GM21390 (cell line): Measurements from ENCODE around the gene ADAM33.

Experiments
- ATAC-seq: cut with Tn5 transposase; IDR thresholded peaks from one replicate; pipeline ENCODE4 v1.9.1; 2021; ENCODE audit not compliant: unreplicated experiment

ADAM33 gene, protein sequence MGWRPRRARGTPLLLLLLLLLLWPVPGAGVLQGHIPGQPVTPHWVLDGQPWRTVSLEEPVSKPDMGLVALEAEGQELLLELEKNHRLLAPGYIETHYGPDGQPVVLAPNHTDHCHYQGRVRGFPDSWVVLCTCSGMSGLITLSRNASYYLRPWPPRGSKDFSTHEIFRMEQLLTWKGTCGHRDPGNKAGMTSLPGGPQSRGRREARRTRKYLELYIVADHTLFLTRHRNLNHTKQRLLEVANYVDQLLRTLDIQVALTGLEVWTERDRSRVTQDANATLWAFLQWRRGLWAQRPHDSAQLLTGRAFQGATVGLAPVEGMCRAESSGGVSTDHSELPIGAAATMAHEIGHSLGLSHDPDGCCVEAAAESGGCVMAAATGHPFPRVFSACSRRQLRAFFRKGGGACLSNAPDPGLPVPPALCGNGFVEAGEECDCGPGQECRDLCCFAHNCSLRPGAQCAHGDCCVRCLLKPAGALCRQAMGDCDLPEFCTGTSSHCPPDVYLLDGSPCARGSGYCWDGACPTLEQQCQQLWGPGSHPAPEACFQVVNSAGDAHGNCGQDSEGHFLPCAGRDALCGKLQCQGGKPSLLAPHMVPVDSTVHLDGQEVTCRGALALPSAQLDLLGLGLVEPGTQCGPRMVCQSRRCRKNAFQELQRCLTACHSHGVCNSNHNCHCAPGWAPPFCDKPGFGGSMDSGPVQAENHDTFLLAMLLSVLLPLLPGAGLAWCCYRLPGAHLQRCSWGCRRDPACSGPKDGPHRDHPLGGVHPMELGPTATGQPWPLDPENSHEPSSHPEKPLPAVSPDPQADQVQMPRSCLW

DNA sequence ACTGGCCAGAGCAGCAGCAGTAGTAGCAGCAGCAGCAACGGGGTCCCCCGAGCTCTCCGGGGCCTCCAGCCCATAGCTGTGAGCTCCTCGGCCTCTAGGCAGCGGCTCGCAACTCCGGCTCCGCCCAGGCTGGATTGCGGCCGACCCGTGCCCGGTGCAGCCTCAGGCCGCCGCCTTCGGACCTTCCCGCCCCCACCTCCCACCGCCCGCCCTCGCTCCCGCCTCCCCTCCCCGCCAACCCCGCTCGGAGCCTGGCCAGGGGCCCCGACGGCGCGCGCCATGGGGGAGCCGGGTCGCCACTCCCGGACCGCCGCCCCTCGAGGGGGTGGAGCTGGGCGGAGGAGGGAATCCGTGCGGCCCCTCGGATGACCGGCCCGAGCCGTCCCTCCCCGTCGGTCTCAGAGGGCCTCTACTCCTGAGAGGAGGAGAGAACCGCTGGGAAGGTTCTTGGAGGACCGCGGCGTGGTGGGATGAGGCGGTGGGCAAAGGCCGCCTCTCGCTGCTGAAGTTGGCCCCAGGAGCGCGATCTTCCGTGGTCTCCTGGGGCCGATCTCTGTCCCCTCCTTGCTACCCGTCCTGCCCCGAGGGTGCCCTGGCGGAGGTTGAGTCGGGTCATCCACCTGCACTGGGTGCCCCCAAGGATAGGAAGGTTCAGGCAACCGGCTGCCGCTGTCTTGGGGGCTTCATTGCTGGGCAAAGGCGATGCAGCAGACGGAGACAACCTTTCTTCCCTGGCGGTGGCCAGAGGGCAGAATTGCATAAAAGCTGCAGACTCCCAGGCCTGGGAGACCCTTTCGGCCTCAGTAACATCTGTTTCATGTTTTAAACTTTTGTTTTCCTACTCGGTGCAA, at the start of gene ADAM33:
Gene ADAM33, minus strand, starts transcription at position 80 of the 851 bp plus-strand sequence. Its CDS starts 6 bp downstream, at position 74.
- no peak for ATAC-seq

DNA sequence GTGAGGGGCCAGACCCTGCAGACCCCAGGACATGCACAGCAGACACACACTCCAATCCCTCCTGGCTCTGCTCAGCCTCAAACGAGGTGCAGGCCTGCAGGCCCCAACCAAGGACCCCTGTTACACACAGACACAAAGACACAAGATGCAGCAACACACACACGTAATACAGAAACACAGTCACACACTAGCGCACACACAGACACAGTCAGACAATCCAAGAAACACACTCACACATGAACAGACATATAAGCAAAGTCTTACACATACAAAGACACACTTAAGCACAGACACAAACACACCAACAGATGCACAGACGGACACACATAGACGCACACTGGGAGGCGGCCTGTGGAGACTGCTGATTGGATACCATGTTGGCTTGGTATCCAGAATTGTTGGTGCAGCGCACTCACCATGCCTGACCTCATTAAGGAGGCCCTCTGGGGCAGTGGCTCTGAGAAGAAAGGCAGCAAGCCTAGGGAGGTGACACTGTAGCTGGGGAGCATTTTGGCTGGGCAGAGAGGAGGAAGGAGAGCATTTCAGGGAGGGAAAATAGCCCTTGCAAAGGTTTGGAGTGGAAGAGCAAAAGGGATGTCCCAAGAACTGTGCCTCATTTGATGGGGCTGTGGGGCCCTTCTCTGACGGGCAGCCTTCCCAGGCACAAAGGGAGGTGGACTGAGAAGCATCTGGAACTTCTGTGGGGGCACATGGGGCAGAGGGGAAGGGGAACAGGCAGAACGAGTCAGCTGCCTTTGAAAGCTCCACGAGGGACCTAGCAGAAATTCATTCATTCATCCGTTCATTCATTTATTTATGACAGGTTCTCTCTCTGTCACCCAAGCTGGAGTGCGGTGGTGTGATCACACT, 49.2 kb upstream of the ADAM33 start:
- ATAC-seq: no peak

- ATAC-seq: no peak
These were observed 48.2 kb upstream of the ADAM33 start for GRCh38 chr20:3729811-3730540.

- no peak for ATAC-seq
These were observed 47.6 kb upstream of the ADAM33 start for GRCh38 chr20:3729378-3729777.

DNA sequence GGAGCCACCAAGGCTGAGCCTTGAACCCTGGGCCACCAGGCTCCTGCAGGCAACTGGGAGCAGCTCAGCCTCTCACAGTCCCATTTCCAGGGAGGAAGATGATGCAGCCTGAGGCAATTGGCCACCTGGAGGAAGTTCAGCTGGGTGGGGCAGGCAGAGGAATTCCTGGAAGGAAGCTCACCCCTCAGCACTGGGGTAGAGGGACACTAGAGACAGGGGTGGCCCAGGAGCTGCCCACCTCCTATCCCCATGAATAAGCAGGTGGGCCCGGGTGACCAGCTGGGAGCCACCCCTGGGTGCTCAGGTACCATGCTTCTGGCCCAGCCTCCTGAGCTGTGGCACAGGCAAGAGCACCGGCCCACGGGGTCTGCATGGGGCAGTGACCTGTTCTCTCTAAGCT, 47.1 kb upstream of the ADAM33 start:
- no peak for ATAC-seq

DNA sequence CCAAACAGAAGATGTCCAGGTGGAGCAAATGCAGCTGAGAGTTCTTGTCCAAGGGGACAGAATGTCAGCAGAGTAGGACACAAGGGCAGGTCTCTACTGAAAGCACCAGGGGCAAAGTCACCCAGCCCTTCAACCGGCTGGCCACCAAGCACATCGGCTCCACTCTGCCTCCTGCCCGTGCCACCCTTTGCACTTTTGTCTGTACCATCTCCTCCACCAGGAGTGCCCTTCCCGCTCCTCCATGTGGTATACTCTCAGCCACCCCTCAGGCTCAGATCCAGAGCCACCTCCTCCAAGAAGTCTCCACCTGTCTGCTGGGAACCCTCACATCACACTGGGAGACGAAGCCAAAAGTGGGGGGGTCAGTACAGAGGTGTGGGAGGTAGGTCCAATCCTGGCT, 46.5 kb upstream of the ADAM33 start:
- no peak for ATAC-seq

- no peak for ATAC-seq
These were observed 45.7 kb upstream of the ADAM33 start for GRCh38 chr20:3727401-3728021.

- no peak for ATAC-seq
These were observed 42.5 kb upstream of the ADAM33 start for GRCh38 chr20:3724356-3724755.

DNA sequence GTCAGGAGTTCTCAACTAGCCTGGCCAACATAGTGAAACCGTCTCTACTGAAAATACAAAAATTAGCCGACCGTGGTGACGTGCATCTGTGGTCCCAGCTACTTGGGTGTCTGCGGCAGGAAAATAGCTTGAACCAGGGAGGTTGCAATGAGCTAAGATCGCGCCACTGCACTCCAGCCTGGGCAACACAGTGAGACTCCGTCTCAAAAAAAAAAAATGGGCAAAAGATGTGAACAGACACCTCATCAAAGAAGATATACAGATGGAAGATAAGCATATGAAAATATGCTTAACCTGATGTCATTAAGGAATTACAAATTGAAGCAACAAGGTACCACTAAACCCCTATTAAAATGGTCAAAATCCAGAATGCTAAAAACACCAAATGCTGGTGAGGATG, 41.5 kb upstream of the ADAM33 start:
- no peak for ATAC-seq

GRCh38 chr20:3721912-3722311, 40.1 kb upstream of the ADAM33 start:
- no peak for ATAC-seq

GRCh38 chr20:3720626-3721025, 38.8 kb upstream of the ADAM33 start:
- ATAC-seq: no peak

DNA sequence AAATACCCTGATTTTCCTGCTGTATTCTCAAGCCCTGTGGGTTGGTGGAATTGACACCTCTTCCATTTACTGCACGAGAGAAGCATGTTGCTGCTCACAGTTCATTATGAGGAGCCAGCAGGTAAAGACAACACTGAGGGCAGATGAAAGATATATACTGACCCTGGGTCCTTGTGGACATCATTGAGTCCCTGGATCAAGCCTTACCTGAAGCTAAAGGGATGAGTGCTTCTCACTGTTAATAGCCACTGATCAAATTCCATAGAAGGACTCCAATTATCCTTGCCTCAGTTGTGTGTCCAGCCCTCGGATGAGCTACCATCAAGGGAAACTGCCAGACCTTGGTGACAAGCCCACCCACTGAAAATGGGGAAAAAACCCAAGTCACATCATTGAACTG, 38.3 kb upstream of the ADAM33 start:
- no peak for ATAC-seq

DNA sequence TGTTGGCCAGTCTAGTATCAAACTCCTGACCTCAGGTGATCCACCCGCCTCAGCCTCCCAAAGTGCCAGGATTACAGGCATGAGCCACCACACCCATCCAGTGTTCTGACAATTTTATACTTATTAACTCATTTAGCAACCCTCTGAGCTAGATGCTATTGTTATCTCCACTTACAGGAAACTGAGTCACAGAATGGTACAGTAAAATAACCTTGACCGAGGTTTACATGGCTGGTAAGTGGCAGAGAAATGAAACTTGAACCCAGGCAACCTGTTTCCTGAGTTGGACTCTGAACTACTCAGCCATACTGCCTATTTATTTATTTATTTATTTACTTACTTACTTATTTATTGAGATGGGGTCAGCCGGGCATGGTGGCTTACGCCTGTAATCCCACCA, 37.2 kb upstream of the ADAM33 start:
- no peak for ATAC-seq

- no peak for ATAC-seq
These were observed 34.5 kb upstream of the ADAM33 start for GRCh38 chr20:3716195-3716834.

DNA sequence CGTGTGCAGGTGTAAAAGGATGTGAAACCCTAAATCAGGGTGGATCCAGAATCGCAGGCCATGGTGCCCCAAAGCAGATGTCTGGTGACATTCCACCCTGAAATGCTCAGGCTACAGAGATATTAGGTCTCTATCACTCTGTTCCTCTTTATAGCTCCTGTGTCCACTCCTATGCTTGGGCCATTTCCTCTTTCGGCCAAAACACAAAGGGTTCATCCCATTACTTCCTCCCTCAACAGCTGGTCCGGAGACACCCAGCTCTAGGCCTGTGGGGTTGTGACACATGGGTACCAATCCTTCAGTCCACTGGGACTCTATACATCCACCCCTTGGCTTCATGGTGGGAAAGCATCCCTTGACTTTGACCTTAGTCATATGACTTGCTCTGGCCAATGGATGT, 32.3 kb upstream of the ADAM33 start:
- no peak for ATAC-seq

DNA sequence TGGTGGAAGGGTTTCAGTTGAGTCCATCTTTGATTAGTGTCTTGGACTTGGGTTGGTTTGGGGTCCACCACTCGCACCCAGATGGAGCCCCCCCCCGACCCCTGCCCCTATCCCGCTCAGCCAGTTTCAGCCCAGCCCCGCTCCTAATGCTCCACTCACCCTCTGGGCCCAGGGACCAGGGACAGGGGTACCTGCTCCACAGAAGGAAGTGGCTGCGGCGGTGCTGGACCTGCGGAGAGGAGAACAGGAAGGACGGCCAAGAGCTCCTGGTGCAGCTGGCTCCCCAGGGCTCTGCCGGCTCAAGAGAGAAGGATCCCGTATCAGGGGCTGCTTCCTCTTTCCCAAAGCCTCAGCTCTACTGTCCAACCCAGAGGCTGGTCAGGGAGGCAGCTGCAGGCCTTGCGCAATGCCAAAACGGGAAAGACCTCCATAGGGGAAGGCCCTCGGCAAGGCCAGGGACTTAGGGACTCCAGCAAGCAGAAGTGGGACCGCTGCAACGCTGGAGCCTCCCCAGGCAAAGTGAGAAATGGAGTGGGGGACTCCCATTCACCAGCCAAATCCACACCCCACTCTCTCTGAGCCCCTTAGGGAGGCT, 30.6 kb upstream of the ADAM33 start, which contains the start of gene SIGLEC1:
Gene SIGLEC1, minus strand, starts transcription at position 322 of the 595 bp plus-strand sequence. CDS start 5,472 bp downstream, outside the sequence.
- ATAC-seq: no peak

DNA sequence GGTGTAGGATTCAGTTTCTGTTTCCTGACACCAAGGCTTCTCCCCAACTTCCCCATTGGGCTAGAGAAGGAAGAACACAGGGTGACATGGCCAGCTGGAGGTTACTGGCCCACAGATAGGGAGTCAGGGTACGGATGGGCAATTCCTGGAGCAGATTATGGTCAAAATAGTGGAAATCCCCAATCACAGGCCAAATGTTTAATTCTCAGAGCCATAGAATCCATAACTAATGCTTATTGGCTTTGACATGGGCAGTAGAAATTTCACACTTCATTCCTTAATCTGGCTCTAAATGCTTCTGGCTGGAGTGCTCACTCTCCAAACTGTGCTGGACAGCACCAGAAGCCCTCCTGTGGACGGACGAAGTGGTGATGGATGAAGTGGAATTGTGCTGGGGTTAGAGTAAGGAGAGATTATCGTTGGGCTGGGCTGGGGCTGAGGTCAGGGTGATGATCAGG, 29.7 kb upstream of the ADAM33 start:
- no peak for ATAC-seq
